ENCODE measurements around the gene MKI67. TPM values are rescaled to one million over a fixed set of nuclear protein-coding genes. Genes with fewer than 3 reads are reported as not detected.

MKI67 gene
- total RNA-seq, 1 donor from 2014 or later = 161 TPM

GRCh38 chr10:128092454-128092853 is 33.8 kb downstream of the MKI67 start:
- no peak overlapping the region for H3K4me3 Mint-ChIP-seq
- DNase-seq = no peak
- H3K27ac Mint-ChIP-seq = no peak overlapping the region
- H3K9me3 Mint-ChIP-seq = no peaks in the 10 kb centered on the region
- H3K4me1 Mint-ChIP-seq = peaks cover 21% of the 10 kb centered on the region
- intact Hi-C loops (cut with micrococcal nuclease) = no loop called here
- peaks cover 14% of the 10 kb centered on the region for H3K36me3 Mint-ChIP-seq (ENCODE audit: low read depth)
- no peaks in the 10 kb centered on the region for H3K27me3 Mint-ChIP-seq

- no peak overlapping the region for H3K4me3 Mint-ChIP-seq
- intact Hi-C loops (cut with micrococcal nuclease) = no loop called here
- H3K27ac Mint-ChIP-seq = no peak overlapping the region
- peaks cover 9% of the 10 kb centered on the region for H3K36me3 Mint-ChIP-seq (ENCODE audit: low read depth)
- DNase-seq = no peak
- H3K9me3 Mint-ChIP-seq = no peaks in the 10 kb centered on the region
- H3K27me3 Mint-ChIP-seq = no peaks in the 10 kb centered on the region
- peaks cover 18% of the 10 kb centered on the region for H3K4me1 Mint-ChIP-seq
These were observed 34.5 kb downstream of the MKI67 start for GRCh38 chr10:128091636-128092210.

- intact Hi-C loops (cut with micrococcal nuclease) = no loop called here
- Mint-ChIP-seq H3K4me1 (peaks cover 2% of the 10 kb centered on the region), H3K27ac (no peak overlapping the region), H3K4me3 (no peak overlapping the region), H3K27me3 (no peaks in the 10 kb centered on the region), H3K36me3 (ENCODE audit: low read depth) (peaks cover 4% of the 10 kb centered on the region), H3K9me3 (no peaks in the 10 kb centered on the region)
- no peak for DNase-seq
These were observed 38.1 kb downstream of the MKI67 start for GRCh38 chr10:128087884-128088709.

- DNase-seq = no peak
- Mint-ChIP-seq H3K9me3 (no peaks in the 10 kb centered on the region), H3K27ac (no peak overlapping the region), H3K4me3 (no peak overlapping the region), H3K36me3 (ENCODE audit: low read depth) (peaks cover 4% of the 10 kb centered on the region), H3K4me1 (peaks cover 2% of the 10 kb centered on the region), H3K27me3 (no peaks in the 10 kb centered on the region)
- intact Hi-C loops (cut with micrococcal nuclease) = no loop called here
These were observed 38.9 kb downstream of the MKI67 start for GRCh38 chr10:128087146-128087883.

- intact Hi-C loops (cut with micrococcal nuclease) = no loop called here
- H3K27me3 Mint-ChIP-seq = no peaks in the 10 kb centered on the region
- no peaks in the 10 kb centered on the region for H3K9me3 Mint-ChIP-seq
These were observed 40.0 kb downstream of the MKI67 start for GRCh38 chr10:128086003-128086863.

GRCh38 chr10:128084991-128085390 is 41.2 kb downstream of the MKI67 start:
- no peaks in the 10 kb centered on the region for H3K9me3 Mint-ChIP-seq
- peaks cover 15% of the 10 kb centered on the region for H3K36me3 Mint-ChIP-seq (ENCODE audit: low read depth)
- intact Hi-C loops (cut with micrococcal nuclease) = no loop called here
- no peaks in the 10 kb centered on the region for H3K27me3 Mint-ChIP-seq
- no peak for DNase-seq
- no peak overlapping the region for H3K27ac Mint-ChIP-seq
- H3K4me3 Mint-ChIP-seq = no peak overlapping the region
- H3K4me1 Mint-ChIP-seq = peaks cover 2% of the 10 kb centered on the region

More at GRCh38 chr10:128086003-128086863, 40.0 kb downstream of the MKI67 start:
- H3K27ac Mint-ChIP-seq = no peak overlapping the region
- peaks cover 4% of the 10 kb centered on the region for H3K36me3 Mint-ChIP-seq (ENCODE audit: low read depth)
- no peak for DNase-seq
- H3K4me1 Mint-ChIP-seq = peaks cover 2% of the 10 kb centered on the region
- no peak overlapping the region for H3K4me3 Mint-ChIP-seq

- peaks cover 2% of the 10 kb centered on the region for H3K4me1 Mint-ChIP-seq
- intact Hi-C loops (cut with micrococcal nuclease) = no loop called here
- H3K36me3 Mint-ChIP-seq (ENCODE audit: low read depth) = peaks cover 19% of the 10 kb centered on the region
- no peak for DNase-seq
- no peak overlapping the region for H3K4me3 Mint-ChIP-seq
- no peak overlapping the region for H3K27ac Mint-ChIP-seq
- H3K27me3 Mint-ChIP-seq = no peaks in the 10 kb centered on the region
- no peaks in the 10 kb centered on the region for H3K9me3 Mint-ChIP-seq
These were observed 41.9 kb downstream of the MKI67 start for GRCh38 chr10:128084364-128084763.

GRCh38 chr10:128083191-128083895 is 42.9 kb downstream of the MKI67 start:
- Mint-ChIP-seq H3K9me3 (no peaks in the 10 kb centered on the region), H3K36me3 (ENCODE audit: low read depth) (peaks cover 22% of the 10 kb centered on the region), H3K4me3 (no peak overlapping the region), H3K27ac (no peak overlapping the region), H3K27me3 (no peaks in the 10 kb centered on the region), H3K4me1 (peaks cover 3% of the 10 kb centered on the region)
- DNase-seq = no peak
- intact Hi-C loops (cut with micrococcal nuclease) = no loop called here

GRCh38 chr10:128081720-128082119 is 44.5 kb downstream of the MKI67 start:
- no peak overlapping the region for H3K4me3 Mint-ChIP-seq
- intact Hi-C loops (cut with micrococcal nuclease) = no loop called here
- no peaks in the 10 kb centered on the region for H3K27me3 Mint-ChIP-seq
- H3K9me3 Mint-ChIP-seq = no peaks in the 10 kb centered on the region
- peaks cover 1% of the 10 kb centered on the region for H3K4me1 Mint-ChIP-seq
- no peak overlapping the region for H3K27ac Mint-ChIP-seq
- H3K36me3 Mint-ChIP-seq (ENCODE audit: low read depth) = peaks cover 29% of the 10 kb centered on the region
- no peak for DNase-seq

GRCh38 chr10:128081222-128081621 is 45.0 kb downstream of the MKI67 start:
- Mint-ChIP-seq H3K27me3 (no peaks in the 10 kb centered on the region), H3K9me3 (no peaks in the 10 kb centered on the region), H3K4me3 (no peak overlapping the region), H3K36me3 (ENCODE audit: low read depth) (peaks cover 31% of the 10 kb centered on the region), H3K27ac (no peak overlapping the region), H3K4me1 (peaks cover 1% of the 10 kb centered on the region)
- intact Hi-C loops (cut with micrococcal nuclease) = no loop called here
- DNase-seq = no peak

- H3K27me3 Mint-ChIP-seq = no peaks in the 10 kb centered on the region
- H3K4me1 Mint-ChIP-seq = peaks cover 1% of the 10 kb centered on the region
- peaks cover 35% of the 10 kb centered on the region for H3K36me3 Mint-ChIP-seq (ENCODE audit: low read depth)
- H3K9me3 Mint-ChIP-seq = no peaks in the 10 kb centered on the region
- intact Hi-C loops (cut with micrococcal nuclease) = no loop called here
- H3K27ac Mint-ChIP-seq = no peak overlapping the region
- H3K4me3 Mint-ChIP-seq = no peak overlapping the region
- DNase-seq = no peak
These were observed 45.6 kb downstream of the MKI67 start for GRCh38 chr10:128080641-128081040.

GRCh38 chr10:128080231-128080630 is 46.0 kb downstream of the MKI67 start:
- H3K4me1 Mint-ChIP-seq = peaks cover 1% of the 10 kb centered on the region
- no peak for DNase-seq
- no peaks in the 10 kb centered on the region for H3K27me3 Mint-ChIP-seq
- H3K9me3 Mint-ChIP-seq = no peaks in the 10 kb centered on the region
- no peak overlapping the region for H3K4me3 Mint-ChIP-seq
- intact Hi-C loops (cut with micrococcal nuclease) = no loop called here
- H3K36me3 Mint-ChIP-seq (ENCODE audit: low read depth) = peaks cover 37% of the 10 kb centered on the region
- H3K27ac Mint-ChIP-seq = no peak overlapping the region

All from activated CD4-positive, alpha-beta T cell treated with anti-CD3 and anti-CD28 coated beads, Interleukin-2, amount 10 ng/mL, durations not matched to agents 24 days and 14 days (primary cell).